Keratinocyte (primary cell): Measurements from ENCODE around the gene RAET1E.

Experiments
- EZH2 ChIP-seq: IDR thresholded peaks from one replicate; pipeline ENCODE4 v1.6.1; 2012; ENCODE audit warnings: inconsistent platforms, mild to moderate bottlenecking, low read length, moderate library complexity
- TF ChIP-seq, protein P1 (sequence below), 3 experiments: IDR thresholded peaks in 1 of 3; conservative IDR thresholded peaks in 1 of 3; optimal IDR thresholded peaks in 1 of 3; 2 replicates in 2 of 3; 3 replicates in 1 of 3; pipeline versions ENCODE3 to v1.5.1; 2011; ENCODE audit warnings: low read length in 3 of 3, mild to moderate bottlenecking in 3 of 3, moderate library complexity in 2 of 3, control low read depth in 1 of 3, inconsistent platforms in 1 of 3; ENCODE audit not compliant: insufficient read depth in 2 of 3; ENCODE audit errors: extremely low read depth in 1 of 3

DNA sequence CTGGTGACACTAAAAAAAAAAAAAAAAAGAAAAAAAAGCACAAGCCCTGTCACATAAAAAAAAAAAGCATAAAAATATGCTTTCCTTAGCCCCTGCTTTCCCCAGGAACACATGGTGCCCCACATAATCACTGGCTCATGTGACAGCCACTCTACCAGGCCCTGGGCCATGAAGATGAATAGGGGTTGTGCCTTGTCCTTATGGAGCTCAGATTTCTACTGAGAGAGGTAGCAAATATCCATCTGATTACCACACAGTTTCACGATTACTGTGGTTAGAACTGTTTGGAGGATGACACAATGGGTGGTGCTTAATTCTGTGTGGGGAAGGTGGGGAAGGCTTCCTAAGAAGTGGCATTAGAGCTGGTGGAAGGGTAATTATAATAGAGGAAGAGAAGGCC lies 9.3 kb downstream of the RAET1E start:
- TF ChIP-seq, protein P1, sequence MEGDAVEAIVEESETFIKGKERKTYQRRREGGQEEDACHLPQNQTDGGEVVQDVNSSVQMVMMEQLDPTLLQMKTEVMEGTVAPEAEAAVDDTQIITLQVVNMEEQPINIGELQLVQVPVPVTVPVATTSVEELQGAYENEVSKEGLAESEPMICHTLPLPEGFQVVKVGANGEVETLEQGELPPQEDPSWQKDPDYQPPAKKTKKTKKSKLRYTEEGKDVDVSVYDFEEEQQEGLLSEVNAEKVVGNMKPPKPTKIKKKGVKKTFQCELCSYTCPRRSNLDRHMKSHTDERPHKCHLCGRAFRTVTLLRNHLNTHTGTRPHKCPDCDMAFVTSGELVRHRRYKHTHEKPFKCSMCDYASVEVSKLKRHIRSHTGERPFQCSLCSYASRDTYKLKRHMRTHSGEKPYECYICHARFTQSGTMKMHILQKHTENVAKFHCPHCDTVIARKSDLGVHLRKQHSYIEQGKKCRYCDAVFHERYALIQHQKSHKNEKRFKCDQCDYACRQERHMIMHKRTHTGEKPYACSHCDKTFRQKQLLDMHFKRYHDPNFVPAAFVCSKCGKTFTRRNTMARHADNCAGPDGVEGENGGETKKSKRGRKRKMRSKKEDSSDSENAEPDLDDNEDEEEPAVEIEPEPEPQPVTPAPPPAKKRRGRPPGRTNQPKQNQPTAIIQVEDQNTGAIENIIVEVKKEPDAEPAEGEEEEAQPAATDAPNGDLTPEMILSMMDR (optimal IDR thresholded peaks at IDR 0.05 in 1 of 3, IDR thresholded peaks at IDR 0.05 in 1 of 3, conservative IDR thresholded peaks at IDR 0.05 in 1 of 3; ENCODE audit: extremely low read depth in 1 of 3, insufficient read depth in 2 of 3, low read length in 3 of 3), result no peak
- no peak for TF ChIP-seq EZH2
